Hepatocyte (in vitro differentiated cells): ENCODE results near the gene STARD13. TPM values are rescaled to one million over a fixed set of nuclear protein-coding genes. Genes with fewer than 3 reads are reported as not detected.

ENCODE experiments used
- DNase-seq: peaks from one replicate; pipeline ENCODE4 v3.0.0-alpha.2; 2016; ENCODE audit warnings: low spot score
- H2AFZ ChIP-seq: fragments of 200-600 bp; sonication (generic); 2 replicates; pipeline ENCODE4 v1.6.0; 2016; ENCODE audit warnings: antibody characterized with exemption, mild to moderate bottlenecking
- H3K27ac ChIP-seq: fragments of 200-600 bp; sonication (generic); 2 replicates; pipeline ENCODE4 v1.5.1; 2016; ENCODE audit warnings: mild to moderate bottlenecking
- H3K27me3 ChIP-seq: fragments of 200-600 bp; sonication (generic); 2 replicates; pipeline ENCODE4 v1.6.1; 2016
- H3K36me3 ChIP-seq: fragments of 200-600 bp; sonication (generic); replicated peaks from 2 replicates; pipeline ENCODE4 v1.5.1; 2016; ENCODE audit warnings: low read depth; ENCODE audit not compliant: insufficient read depth
- H3K4me1 ChIP-seq: fragments of 200-600 bp; sonication (generic); 2 replicates; pipeline ENCODE4 v1.5.1; 2016; ENCODE audit warnings: mild to moderate bottlenecking, moderate library complexity; ENCODE audit not compliant: insufficient read depth
- H3K4me2 ChIP-seq: fragments of 200-600 bp; sonication (generic); 2 replicates; pipeline ENCODE4 v1.6.0; 2016
- H3K4me3 ChIP-seq: fragments of 200-600 bp; sonication (generic); 2 replicates; pipeline ENCODE4 v1.5.1; 2016; ENCODE audit warnings: mild to moderate bottlenecking
- H3K79me2 ChIP-seq: fragments of 200-600 bp; sonication (generic); 2 replicates; pipeline ENCODE4 v1.6.0; 2017; ENCODE audit warnings: mild to moderate bottlenecking
- H3K9me2 ChIP-seq: fragments of 200-600 bp; sonication (generic); replicated peaks from 2 replicates; pipeline ENCODE4 v1.6.0; 2017; ENCODE audit warnings: mild to moderate bottlenecking; ENCODE audit not compliant: insufficient read depth
- H3K9me3 ChIP-seq: fragments of 200-600 bp; sonication (generic); 2 replicates; pipeline ENCODE4 v1.5.1; 2016; ENCODE audit warnings: low read depth, mild to moderate bottlenecking
- H4K20me1 ChIP-seq: fragments of 200-600 bp; sonication (generic); 2 replicates; pipeline ENCODE4 v1.6.0; 2016; ENCODE audit warnings: mild to moderate bottlenecking; ENCODE audit not compliant: insufficient read depth, poor library complexity, severe bottlenecking
- EZH2 ChIP-seq: fragments of 200-600 bp; sonication (generic); IDR thresholded peaks from 2 replicates; pipeline ENCODE4 v1.6.1; 2016; ENCODE audit warnings: antibody characterized with exemption, mild to moderate bottlenecking, borderline replicate concordance
- EZH2phosphoT487 ChIP-seq: fragments of 200-600 bp; sonication (generic); IDR thresholded peaks from one replicate; pipeline ENCODE4 v1.6.1; 2018; ENCODE audit warnings: antibody characterized with exemption, mild to moderate bottlenecking, low read depth, moderate library complexity; ENCODE audit not compliant: unreplicated experiment, severe bottlenecking
- WGBS: methylation state at CpG from one replicate; pipeline ENCODE4 v1.1.6; 2016; ENCODE audit warnings: low lambda C conversion rate; ENCODE audit errors: missing lambda C conversion rate; 5-methylcytosine and 5-hydroxymethylcytosine counted together
- polyA plus RNA-seq: library from polyadenylated mRNA; unstranded; fragments of >200 nt; fragmentation: Nextera tagmentation; extraction: Ambion mirVana; gene quantifications from 2 replicates; pipeline ENCODE4 v1.2.1, GENCODE V29; 2016
- total RNA-seq: library from RNA; depleted of rRNA; stranded (reverse); fragments of >200 nt; gene quantifications from 2 replicates; pipeline ENCODE4 v1.2.3, GENCODE V29; 2014
- TF ChIP-seq, protein P1 (sequence below): fragments of 200-600 bp; sonication (generic); IDR thresholded peaks from 2 replicates; pipeline ENCODE4 v1.5.1; 2016; ENCODE audit warnings: antibody characterized with exemption, mild to moderate bottlenecking; ENCODE audit not compliant: poor library complexity

Gene STARD13
- total and polyA plus RNA-seq, 2 experiments from 2014 or later: 5.4 to 13.5 TPM

DNA sequence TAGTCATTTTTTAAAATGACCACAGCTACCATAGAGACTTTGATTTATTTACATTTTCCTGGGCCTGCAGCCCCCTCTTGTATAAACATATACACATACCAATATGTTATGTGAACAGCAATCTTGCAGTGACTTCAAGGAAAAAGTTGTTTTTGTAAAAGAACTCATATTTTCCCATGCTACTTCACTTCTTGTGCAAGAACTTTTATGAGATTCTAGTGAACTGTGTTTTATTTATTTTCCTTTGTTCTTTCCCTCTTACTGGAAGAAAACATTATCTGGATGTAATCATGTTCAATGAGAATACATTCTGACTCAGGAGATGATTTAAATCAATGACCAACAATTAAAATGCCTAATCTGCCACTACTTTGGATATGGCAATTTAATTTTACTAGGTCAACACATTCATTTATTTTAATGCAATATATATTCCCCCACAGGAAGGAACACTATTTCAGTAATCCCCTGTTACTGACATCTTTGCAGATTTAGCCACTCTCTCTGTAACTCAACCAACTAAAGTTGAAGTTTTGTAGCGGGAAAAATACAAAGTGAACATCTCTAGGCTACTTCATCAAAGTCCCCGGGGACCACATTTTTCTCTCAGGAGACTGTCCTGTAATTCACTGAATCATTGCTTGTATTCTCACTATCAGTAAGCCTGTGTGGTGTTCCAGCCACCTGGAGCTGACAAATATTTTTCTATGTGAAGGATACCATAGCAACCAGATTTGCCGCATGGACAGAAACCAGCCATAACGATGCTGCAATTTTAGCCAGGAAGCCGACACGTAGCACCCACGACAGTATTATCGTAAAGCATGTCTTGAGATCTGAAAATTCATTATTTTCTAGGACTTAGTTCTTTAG, 90.5 kb downstream of the STARD13 start:
- H3K27me3 ChIP-seq: no peaks in the 10 kb centered on the region
- H3K9me3 ChIP-seq: no peaks in the 10 kb centered on the region
- H3K27ac ChIP-seq: peak overlapping the region; percentile 77
- no peak overlapping the region for H2AFZ ChIP-seq
- H3K4me3 ChIP-seq: no peak overlapping the region
- H4K20me1 ChIP-seq: no peaks in the 10 kb centered on the region
- peak; percentile 70 for DNase-seq
- peaks cover 33% of the 10 kb centered on the region for H3K79me2 ChIP-seq
- H3K4me1 ChIP-seq: peaks cover 44% of the 10 kb centered on the region
- WGBS: 38% methylated on average over 8 of the region's 8 CpGs
- H3K4me2 ChIP-seq: peak overlapping the region; percentile 52
- no peaks in the 10 kb centered on the region for H3K36me3 ChIP-seq
- no peaks in the 10 kb centered on the region for H3K9me2 ChIP-seq
- no peak for TF ChIP-seq EZH2
- TF ChIP-seq EZH2phosphoT487: no peak
- TF ChIP-seq, protein P1, sequence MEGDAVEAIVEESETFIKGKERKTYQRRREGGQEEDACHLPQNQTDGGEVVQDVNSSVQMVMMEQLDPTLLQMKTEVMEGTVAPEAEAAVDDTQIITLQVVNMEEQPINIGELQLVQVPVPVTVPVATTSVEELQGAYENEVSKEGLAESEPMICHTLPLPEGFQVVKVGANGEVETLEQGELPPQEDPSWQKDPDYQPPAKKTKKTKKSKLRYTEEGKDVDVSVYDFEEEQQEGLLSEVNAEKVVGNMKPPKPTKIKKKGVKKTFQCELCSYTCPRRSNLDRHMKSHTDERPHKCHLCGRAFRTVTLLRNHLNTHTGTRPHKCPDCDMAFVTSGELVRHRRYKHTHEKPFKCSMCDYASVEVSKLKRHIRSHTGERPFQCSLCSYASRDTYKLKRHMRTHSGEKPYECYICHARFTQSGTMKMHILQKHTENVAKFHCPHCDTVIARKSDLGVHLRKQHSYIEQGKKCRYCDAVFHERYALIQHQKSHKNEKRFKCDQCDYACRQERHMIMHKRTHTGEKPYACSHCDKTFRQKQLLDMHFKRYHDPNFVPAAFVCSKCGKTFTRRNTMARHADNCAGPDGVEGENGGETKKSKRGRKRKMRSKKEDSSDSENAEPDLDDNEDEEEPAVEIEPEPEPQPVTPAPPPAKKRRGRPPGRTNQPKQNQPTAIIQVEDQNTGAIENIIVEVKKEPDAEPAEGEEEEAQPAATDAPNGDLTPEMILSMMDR: no peak

DNA sequence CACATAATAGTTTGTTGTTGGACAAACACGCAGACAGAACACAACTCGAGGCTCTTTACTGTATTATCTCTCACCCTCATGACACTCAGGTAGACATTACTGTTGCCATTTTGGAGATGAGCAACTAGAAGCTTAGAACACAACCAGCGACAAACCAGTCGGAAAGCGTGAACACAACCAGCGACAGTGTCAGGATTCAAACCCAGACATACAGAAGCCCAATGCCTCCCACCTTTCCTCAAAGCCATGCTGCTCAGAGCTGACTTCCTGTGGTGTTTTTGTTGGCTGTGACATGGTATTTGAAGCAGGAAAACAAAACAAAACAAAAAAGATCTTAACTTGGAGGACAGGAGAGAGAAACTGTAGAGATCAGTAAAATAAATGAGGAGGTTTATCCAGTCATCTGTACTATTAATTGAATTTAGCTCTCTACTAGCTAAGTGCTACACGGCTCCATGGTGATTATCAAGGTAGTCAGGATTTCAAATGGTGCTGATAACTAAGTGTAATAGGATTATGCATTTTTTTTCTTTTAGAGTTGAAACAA, 92.1 kb downstream of the STARD13 start:
- DNase-seq: no peak
- no peak overlapping the region for H3K4me3 ChIP-seq
- H3K9me3 ChIP-seq: no peaks in the 10 kb centered on the region
- H2AFZ ChIP-seq: no peak overlapping the region
- 81% methylated on average over 7 of the region's 7 CpGs for WGBS
- no peaks in the 10 kb centered on the region for H3K9me2 ChIP-seq
- TF ChIP-seq EZH2phosphoT487: no peak
- TF ChIP-seq, protein P1: no peak
- no peak for TF ChIP-seq EZH2
- H3K79me2 ChIP-seq: peaks cover 28% of the 10 kb centered on the region
- peaks cover 44% of the 10 kb centered on the region for H3K4me1 ChIP-seq
- peak overlapping the region; percentile 77 for H3K27ac ChIP-seq
- no peak overlapping the region for H3K4me2 ChIP-seq
- H3K27me3 ChIP-seq: no peaks in the 10 kb centered on the region
- no peaks in the 10 kb centered on the region for H4K20me1 ChIP-seq
- no peaks in the 10 kb centered on the region for H3K36me3 ChIP-seq

DNA sequence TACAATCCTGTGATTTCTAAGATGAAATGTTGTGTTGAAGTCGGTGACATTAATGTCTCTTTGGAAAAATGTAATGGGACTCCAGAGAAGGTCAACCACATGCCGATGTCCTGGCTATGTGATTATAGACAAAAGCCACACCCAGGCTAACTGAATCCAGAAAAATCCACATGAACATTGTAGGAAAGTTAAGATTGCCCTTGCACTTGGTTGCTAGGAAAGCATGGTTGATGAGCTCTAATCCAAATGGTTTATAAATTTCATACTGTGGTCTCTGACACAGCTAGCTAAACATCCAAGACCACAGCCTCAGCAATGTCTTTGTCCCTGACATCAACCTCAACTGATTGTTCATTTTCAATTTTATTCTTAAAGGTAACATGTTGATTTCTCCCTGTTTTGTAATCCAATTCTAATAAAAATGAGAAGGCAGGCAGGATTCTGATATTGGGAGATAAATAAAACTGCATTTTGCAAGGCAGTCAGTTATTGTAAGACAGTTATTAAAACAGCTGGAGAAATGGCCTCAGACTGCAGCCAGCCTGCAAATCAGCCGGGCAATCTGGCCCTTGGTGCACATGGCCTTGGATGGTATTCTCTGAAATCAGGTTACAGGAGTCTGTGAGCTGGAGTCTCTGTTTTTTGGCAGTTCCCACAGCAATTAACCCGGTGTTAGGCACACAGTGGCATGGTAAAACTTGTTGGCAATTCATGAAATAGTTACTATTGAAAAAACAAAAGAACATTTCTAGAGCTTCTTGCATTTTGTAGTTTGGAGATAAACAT, 93.9 kb downstream of the STARD13 start:
- H3K9me3 ChIP-seq: no peaks in the 10 kb centered on the region
- H3K4me3 ChIP-seq: no peak overlapping the region
- H3K36me3 ChIP-seq: no peaks in the 10 kb centered on the region
- H4K20me1 ChIP-seq: no peaks in the 10 kb centered on the region
- no peaks in the 10 kb centered on the region for H3K27me3 ChIP-seq
- WGBS: 61% methylated on average over 4 of the region's 4 CpGs
- peaks cover 23% of the 10 kb centered on the region for H3K79me2 ChIP-seq
- no peak overlapping the region for H2AFZ ChIP-seq
- no peaks in the 10 kb centered on the region for H3K9me2 ChIP-seq
- no peak overlapping the region for H3K4me2 ChIP-seq
- peaks cover 37% of the 10 kb centered on the region for H3K4me1 ChIP-seq
- no peak overlapping the region for H3K27ac ChIP-seq
- DNase-seq: no peak
- TF ChIP-seq, protein P1: no peak
